T-helper 17 cell (primary cell): ENCODE measurements around the gene SMIM32. TPM values are rescaled to one million over a fixed set of nuclear protein-coding genes. Genes with fewer than 3 reads are reported as not detected.

Experiments
- ATAC-seq: fragments of 150-1000 bp; cut with Tn5 transposase; 2 replicates; pipeline ENCODE4 v1.10.0; 2021; ENCODE audit warnings: mild to moderate bottlenecking, moderate library complexity
- DNase-seq, 3 donors: peaks; one replicate each; pipeline versions ENCODE4 v3.0.0 to v3.0.0-alpha.2; 2020 to 2021
- H3K9me3 ChIP-seq: one replicate; pipeline ENCODE4 v1.7.0; 2013; ENCODE audit warnings: low read length, mild to moderate bottlenecking; ENCODE audit not compliant: control insufficient read depth, poor library complexity, severe bottlenecking
- H3K27ac Mint-ChIP-seq: one replicate; pipeline ENCODE4 v1.8.0; 2022; ENCODE audit warnings: mild to moderate bottlenecking, moderate library complexity, mixed read lengths
- H3K27me3 Mint-ChIP-seq: one replicate; pipeline ENCODE4 v1.8.0; 2022; ENCODE audit warnings: mixed read lengths
- H3K36me3 Mint-ChIP-seq: one replicate; pipeline ENCODE4 v1.8.0; 2022; ENCODE audit warnings: low read depth, mixed read lengths
- H3K4me1 Mint-ChIP-seq: one replicate; pipeline ENCODE4 v1.8.0; 2022; ENCODE audit warnings: mild to moderate bottlenecking, mixed read lengths
- H3K4me3 Mint-ChIP-seq: one replicate; pipeline ENCODE4 v1.8.0; 2022; ENCODE audit warnings: mild to moderate bottlenecking, moderate library complexity, mixed read lengths
- total RNA-seq, 4 donors: library from RNA in 2 of 4; stranded (reverse) in 2 of 4; gene quantifications; one replicate each; pipeline ENCODE4 v1.2.3 and lab custom pipeline; 2022 to 2026

SMIM32 gene
- total RNA-seq, 2 donors from 2014 or later: not detected

DNA sequence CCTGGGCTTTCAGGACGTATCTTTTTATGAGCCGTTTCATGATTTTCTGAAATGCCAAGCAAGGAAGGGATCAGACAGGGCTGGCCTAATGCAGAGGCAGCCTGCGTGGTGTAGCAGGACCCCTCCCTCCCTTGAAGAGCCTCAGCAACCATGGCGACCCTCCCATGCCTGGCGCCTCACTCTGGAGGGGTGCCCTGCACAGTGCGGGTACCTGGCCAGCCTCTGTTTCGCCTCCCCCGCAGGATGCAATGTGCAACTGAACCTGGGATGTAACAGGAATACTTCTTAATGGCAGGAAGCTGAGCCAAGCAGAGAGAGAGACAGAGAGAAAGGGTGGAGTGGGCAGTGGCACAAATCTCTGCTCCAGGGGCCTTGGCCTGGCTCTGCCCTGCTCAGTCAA is 23.3 kb upstream of the SMIM32 start:
- DNase-seq (no peak), ATAC-seq (no peak)
- H3K27me3 Mint-ChIP-seq: peaks cover 42% of the 10 kb centered on the region
- H3K4me3 Mint-ChIP-seq: no peak overlapping the region
- H3K36me3 Mint-ChIP-seq: no peaks in the 10 kb centered on the region
- H3K9me3 ChIP-seq: no peaks in the 10 kb centered on the region
- H3K4me1 Mint-ChIP-seq: peaks cover 4% of the 10 kb centered on the region
- H3K27ac Mint-ChIP-seq: no peak overlapping the region

- no peak for ATAC-seq
- no peak overlapping the region for H3K4me3 Mint-ChIP-seq
Observed at GRCh38 chr5:136215812-136216211, 22.9 kb upstream of the SMIM32 start.

DNA sequence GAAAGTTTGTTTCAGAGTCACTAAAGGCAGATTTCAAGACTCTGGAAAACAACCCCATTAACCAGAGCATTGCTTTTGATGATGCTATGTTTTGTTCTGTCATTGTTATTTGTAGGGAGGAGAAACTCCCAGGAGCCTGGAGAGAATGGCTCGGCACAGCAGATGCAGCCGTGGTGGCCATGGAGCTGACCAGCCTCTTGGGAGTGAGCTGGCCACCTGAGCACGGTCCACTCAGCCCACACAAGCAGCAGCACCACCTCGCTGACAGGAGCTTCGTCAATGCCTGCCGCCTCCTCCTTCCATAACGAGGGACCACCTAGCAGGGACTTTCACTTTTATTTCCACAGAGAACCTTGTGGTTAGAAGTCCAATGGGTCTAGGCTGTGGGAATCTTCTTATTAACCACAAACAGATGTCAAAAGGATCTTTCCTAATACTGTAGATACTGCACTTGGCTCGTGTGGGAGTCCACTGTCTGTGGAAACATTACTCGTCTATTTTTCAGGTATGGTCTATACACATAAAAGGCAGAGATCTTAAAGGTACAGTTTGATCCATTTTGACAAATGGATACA is 21.0 kb upstream of the SMIM32 start:
- no peaks in the 10 kb centered on the region for H3K9me3 ChIP-seq
- no peak for ATAC-seq
- H3K27me3 Mint-ChIP-seq: peaks cover 62% of the 10 kb centered on the region
- H3K4me1 Mint-ChIP-seq: peaks cover 4% of the 10 kb centered on the region
- H3K36me3 Mint-ChIP-seq: no peaks in the 10 kb centered on the region
- H3K4me3 Mint-ChIP-seq: no peak overlapping the region
- DNase-seq: no peak
- H3K27ac Mint-ChIP-seq: no peak overlapping the region

More at GRCh38 chr5:136215812-136216211, 22.9 kb upstream of the SMIM32 start:
- Mint-ChIP-seq H3K27ac (no peak overlapping the region), H3K4me1 (peaks cover 4% of the 10 kb centered on the region), H3K27me3 (peaks cover 46% of the 10 kb centered on the region), H3K36me3 (no peaks in the 10 kb centered on the region)
- DNase-seq: no peak
- no peaks in the 10 kb centered on the region for H3K9me3 ChIP-seq

GRCh38 chr5:136212252-136212721 is 19.3 kb upstream of the SMIM32 start:
- no peaks in the 10 kb centered on the region for H3K36me3 Mint-ChIP-seq
- H3K27me3 Mint-ChIP-seq: peaks cover 79% of the 10 kb centered on the region
- H3K9me3 ChIP-seq: no peaks in the 10 kb centered on the region
- ATAC-seq (no peak), DNase-seq (peak; percentile 22 to 40 (median 33))
- H3K4me3 Mint-ChIP-seq: no peak overlapping the region
- no peak overlapping the region for H3K27ac Mint-ChIP-seq
- H3K4me1 Mint-ChIP-seq: peaks cover 4% of the 10 kb centered on the region

GRCh38 chr5:136211282-136212040 is 18.5 kb upstream of the SMIM32 start:
- Mint-ChIP-seq H3K4me3 (no peak overlapping the region), H3K36me3 (no peaks in the 10 kb centered on the region), H3K4me1 (peaks cover 4% of the 10 kb centered on the region), H3K27ac (no peak overlapping the region), H3K27me3 (peaks cover 80% of the 10 kb centered on the region)
- H3K9me3 ChIP-seq: no peaks in the 10 kb centered on the region
- ATAC-seq (no peak), DNase-seq (no peak)

DNA sequence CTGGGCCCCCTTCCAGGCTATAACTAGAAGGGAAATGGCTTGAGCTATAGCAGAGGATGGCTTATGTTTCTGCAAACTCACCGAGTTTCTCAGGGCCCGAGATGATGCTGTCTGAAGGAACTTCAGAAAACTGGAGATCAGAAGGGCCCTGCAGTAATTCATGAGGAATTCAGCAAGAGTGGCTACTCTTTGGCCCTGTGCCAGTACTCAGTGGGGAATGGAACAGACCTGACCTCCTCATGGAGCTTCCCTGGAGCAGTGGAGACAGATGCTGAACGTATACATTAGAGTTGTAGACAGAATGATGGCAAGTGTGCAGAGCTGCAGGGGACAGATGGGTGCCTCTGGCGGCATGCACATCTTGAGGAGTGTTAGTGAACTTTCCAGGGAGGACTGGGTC is 17.3 kb upstream of the SMIM32 start:
- Mint-ChIP-seq H3K4me3 (no peak overlapping the region), H3K4me1 (peaks cover 4% of the 10 kb centered on the region), H3K36me3 (no peaks in the 10 kb centered on the region), H3K27me3 (peaks cover 75% of the 10 kb centered on the region), H3K27ac (no peak overlapping the region)
- no peak for DNase-seq
- no peak for ATAC-seq
- no peaks in the 10 kb centered on the region for H3K9me3 ChIP-seq

DNA sequence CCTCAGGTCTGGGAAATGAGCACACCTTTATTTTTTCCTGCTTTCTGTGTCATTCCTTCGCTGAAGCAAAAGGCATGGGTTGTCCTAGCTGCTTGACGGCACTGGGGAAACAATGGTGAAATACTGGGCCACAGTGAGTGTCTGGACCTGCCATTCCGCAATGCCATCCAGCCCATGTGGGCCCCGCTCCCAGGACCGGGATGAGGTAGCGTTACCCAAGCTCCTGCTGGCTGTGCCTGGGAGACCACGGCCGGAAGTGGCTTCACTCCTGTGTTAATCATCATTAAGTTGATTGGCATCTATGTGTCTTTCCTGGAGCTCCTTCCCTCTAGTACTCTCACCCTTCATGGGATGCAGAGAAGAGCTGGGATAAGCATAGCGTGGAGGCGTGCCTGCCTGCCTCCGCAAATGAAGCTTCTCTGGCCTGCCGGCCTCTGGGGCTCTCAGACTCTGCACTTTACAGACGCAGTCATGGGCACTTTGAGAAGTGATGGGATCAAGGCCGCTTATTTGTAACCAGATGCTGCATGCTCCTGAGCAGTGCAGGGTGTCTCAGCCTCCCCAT is 16.5 kb upstream of the SMIM32 start:
- ATAC-seq (no peak), DNase-seq (no peak)
- Mint-ChIP-seq H3K27me3 (peaks cover 75% of the 10 kb centered on the region), H3K36me3 (no peaks in the 10 kb centered on the region), H3K4me1 (peaks cover 4% of the 10 kb centered on the region), H3K4me3 (no peak overlapping the region), H3K27ac (no peak overlapping the region)
- no peaks in the 10 kb centered on the region for H3K9me3 ChIP-seq

- Mint-ChIP-seq H3K36me3 (no peaks in the 10 kb centered on the region), H3K27ac (no peak overlapping the region)
- no peak for ATAC-seq
Observed at GRCh38 chr5:136208916-136209315, 16.0 kb upstream of the SMIM32 start.

DNA sequence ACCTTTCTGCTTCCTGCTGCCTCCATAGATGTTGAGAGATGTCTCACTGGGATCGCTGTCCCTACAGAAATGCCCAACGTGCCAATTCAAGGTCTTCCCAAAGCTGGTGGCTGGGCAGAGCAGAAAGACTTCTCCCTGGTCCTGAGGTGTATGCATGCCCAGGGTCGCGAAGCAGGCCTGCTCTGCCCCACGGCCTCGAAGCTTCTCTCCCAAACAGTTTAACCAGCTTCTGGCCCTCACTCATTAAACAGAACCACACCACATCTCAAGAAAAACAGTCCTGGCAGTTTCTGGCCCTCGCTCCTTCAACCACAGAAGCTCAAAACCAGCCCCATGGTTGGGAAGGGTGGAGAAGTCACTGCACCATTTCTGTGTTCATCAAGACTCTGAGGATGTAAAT is 14.7 kb upstream of the SMIM32 start:
- H3K27me3 Mint-ChIP-seq: peaks cover 73% of the 10 kb centered on the region
- no peaks in the 10 kb centered on the region for H3K9me3 ChIP-seq
- H3K27ac Mint-ChIP-seq: no peak overlapping the region
- ATAC-seq: no peak
- no peak for DNase-seq
- H3K36me3 Mint-ChIP-seq: no peaks in the 10 kb centered on the region
- H3K4me3 Mint-ChIP-seq: no peak overlapping the region
- peaks cover 2% of the 10 kb centered on the region for H3K4me1 Mint-ChIP-seq

More at GRCh38 chr5:136208916-136209315, 16.0 kb upstream of the SMIM32 start:
- no peak for DNase-seq
- H3K27me3 Mint-ChIP-seq: peaks cover 75% of the 10 kb centered on the region
- no peak overlapping the region for H3K4me3 Mint-ChIP-seq
- H3K4me1 Mint-ChIP-seq: peaks cover 2% of the 10 kb centered on the region
- H3K9me3 ChIP-seq: no peaks in the 10 kb centered on the region

DNA sequence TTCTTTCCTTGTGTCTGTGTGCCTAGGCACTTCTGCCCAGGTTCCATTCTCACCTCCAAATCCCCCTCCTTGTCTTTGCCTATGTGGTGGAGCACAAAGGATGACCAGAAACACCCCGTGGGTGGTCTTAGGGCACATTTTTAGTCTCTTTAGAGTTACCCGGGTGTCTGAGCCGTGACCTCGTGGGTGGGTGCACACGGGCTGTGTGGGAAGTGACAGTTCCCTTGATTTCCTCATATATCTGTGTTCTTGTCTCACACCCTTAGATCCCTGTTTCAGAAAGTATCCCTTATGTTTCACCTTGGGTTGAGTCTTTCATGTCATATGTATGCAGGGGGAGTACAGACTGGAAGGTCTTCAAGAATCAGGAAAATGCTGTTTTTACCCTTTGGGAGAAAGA is 13.4 kb upstream of the SMIM32 start:
- Mint-ChIP-seq H3K4me3 (no peak overlapping the region), H3K27ac (no peak overlapping the region), H3K36me3 (no peaks in the 10 kb centered on the region), H3K4me1 (peaks cover 3% of the 10 kb centered on the region), H3K27me3 (peaks cover 68% of the 10 kb centered on the region)
- DNase-seq: no peak
- no peak for ATAC-seq
- H3K9me3 ChIP-seq: no peaks in the 10 kb centered on the region

DNA sequence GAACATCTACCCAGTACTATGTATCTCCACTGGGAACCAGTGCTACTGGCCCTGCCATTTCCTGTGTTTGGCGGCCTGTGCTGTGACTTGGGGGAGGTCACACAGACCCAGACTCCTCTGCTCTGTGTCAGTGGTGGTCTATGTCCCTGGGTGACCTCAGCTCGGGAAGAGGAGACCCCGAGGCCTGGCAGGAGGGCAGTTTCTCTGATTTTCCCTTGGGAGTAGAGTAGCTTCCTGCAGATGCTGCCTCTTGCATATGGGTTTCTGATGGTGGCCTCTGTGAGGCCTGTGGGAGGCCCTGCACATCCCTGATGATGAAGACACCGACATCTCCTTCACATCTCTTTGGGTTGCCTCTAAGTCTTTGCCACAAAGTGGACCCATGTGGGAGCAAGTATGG is 13.0 kb upstream of the SMIM32 start:
- no peaks in the 10 kb centered on the region for H3K36me3 Mint-ChIP-seq
- peaks cover 70% of the 10 kb centered on the region for H3K27me3 Mint-ChIP-seq
- DNase-seq (no peak), ATAC-seq (no peak)
- H3K4me1 Mint-ChIP-seq: peaks cover 3% of the 10 kb centered on the region
- no peak overlapping the region for H3K27ac Mint-ChIP-seq
- no peak overlapping the region for H3K4me3 Mint-ChIP-seq
- H3K9me3 ChIP-seq: no peaks in the 10 kb centered on the region

- no peak overlapping the region for H3K4me3 Mint-ChIP-seq
- DNase-seq (no peak), ATAC-seq (no peak)
- H3K27ac Mint-ChIP-seq: no peak overlapping the region
- no peaks in the 10 kb centered on the region for H3K36me3 Mint-ChIP-seq
- H3K4me1 Mint-ChIP-seq: peaks cover 3% of the 10 kb centered on the region
- H3K9me3 ChIP-seq: no peaks in the 10 kb centered on the region
- peaks cover 70% of the 10 kb centered on the region for H3K27me3 Mint-ChIP-seq
Observed at GRCh38 chr5:136205061-136205702, 12.2 kb upstream of the SMIM32 start.

- H3K27ac Mint-ChIP-seq: no peak overlapping the region
- H3K4me1 Mint-ChIP-seq: peaks cover 3% of the 10 kb centered on the region
- no peak overlapping the region for H3K4me3 Mint-ChIP-seq
- ATAC-seq (no peak), DNase-seq (no peak)
- no peaks in the 10 kb centered on the region for H3K9me3 ChIP-seq
- H3K27me3 Mint-ChIP-seq: peaks cover 60% of the 10 kb centered on the region
- H3K36me3 Mint-ChIP-seq: no peaks in the 10 kb centered on the region
Observed at GRCh38 chr5:136203303-136203922, 10.5 kb upstream of the SMIM32 start.
